DOHH2 (cell line): ENCODE results near the gene EPB42.

Experiments used
- H3F3A ChIP-seq: fragments of 200-600 bp; sonication (generic), shearing (Covaris generic); 2 replicates; pipeline ENCODE4 v1.6.0; 2016; ENCODE audit warnings: antibody characterized with exemption, mild to moderate bottlenecking; ENCODE audit not compliant: control insufficient read depth, insufficient read depth
- H3K27ac ChIP-seq: fragments of 200-600 bp; sonication (generic); 2 replicates; pipeline ENCODE4 v1.5.1; 2014; ENCODE audit warnings: low read depth, mild to moderate bottlenecking, low read length, moderate library complexity
- H3K27me3 ChIP-seq: fragments of 200-600 bp; sonication (generic); 2 replicates; pipeline ENCODE4 v1.6.1; 2014; ENCODE audit warnings: mild to moderate bottlenecking, low read length, mixed read lengths; ENCODE audit not compliant: control insufficient read depth
- H3K36me3 ChIP-seq: fragments of 200-600 bp; sonication (generic); 2 replicates; pipeline ENCODE4 v1.6.1; 2014; ENCODE audit warnings: mild to moderate bottlenecking, low read length, moderate library complexity, mixed read lengths; ENCODE audit not compliant: control insufficient read depth
- H3K4me1 ChIP-seq: fragments of 200-600 bp; sonication (generic); 2 replicates; pipeline ENCODE4 v1.6.1; 2014; ENCODE audit warnings: mild to moderate bottlenecking, low read length, mixed read lengths; ENCODE audit not compliant: control insufficient read depth
- H3K4me2 ChIP-seq: fragments of 200-600 bp; sonication (generic); 2 replicates; pipeline ENCODE4 v1.6.0; 2014; ENCODE audit warnings: mild to moderate bottlenecking, low read length, moderate library complexity
- H3K4me3 ChIP-seq: fragments of 200-600 bp; sonication (generic); 2 replicates; pipeline ENCODE4 v1.5.1; 2014; ENCODE audit warnings: mild to moderate bottlenecking, low read length, mixed read lengths
- H3K79me2 ChIP-seq: fragments of 200-600 bp; sonication (generic); 2 replicates; pipeline ENCODE4 v1.6.1; 2014; ENCODE audit warnings: mild to moderate bottlenecking, low read length, mixed read lengths; ENCODE audit not compliant: control insufficient read depth
- H3K9me2 ChIP-seq: fragments of 200-600 bp; sonication (generic); replicated peaks from 2 replicates; pipeline ENCODE4 v1.6.1; 2014; ENCODE audit warnings: mild to moderate bottlenecking, low read length, mixed read lengths; ENCODE audit not compliant: control insufficient read depth
- H3K9me3 ChIP-seq: fragments of 200-600 bp; sonication (generic); 2 replicates; pipeline ENCODE4 v1.6.1; 2014; ENCODE audit warnings: antibody characterized with exemption, low read length, mixed read lengths; ENCODE audit not compliant: control insufficient read depth, insufficient read depth
- H4K20me1 ChIP-seq: fragments of 200-600 bp; sonication (generic); 2 replicates; pipeline ENCODE4 v1.6.0; 2014; ENCODE audit warnings: low read depth, mild to moderate bottlenecking, antibody characterized with exemption, low read length, moderate library complexity; ENCODE audit not compliant: control insufficient read depth, insufficient read depth
- CTCF ChIP-seq: fragments of 200-600 bp; sonication (generic); IDR thresholded peaks from one replicate; pipeline ENCODE4 v1.5.1; 2014; ENCODE audit warnings: antibody characterized with exemption, mild to moderate bottlenecking, low read depth, low read length; ENCODE audit not compliant: poor library complexity, severe bottlenecking
- EZH2phosphoT487 ChIP-seq: fragments of 200-600 bp; sonication (generic); IDR thresholded peaks from 2 replicates; pipeline ENCODE4 v1.6.1; 2017; ENCODE audit warnings: borderline replicate concordance, mild to moderate bottlenecking, antibody characterized with exemption, low read length, moderate library complexity, mixed read lengths

Gene EPB42

DNA sequence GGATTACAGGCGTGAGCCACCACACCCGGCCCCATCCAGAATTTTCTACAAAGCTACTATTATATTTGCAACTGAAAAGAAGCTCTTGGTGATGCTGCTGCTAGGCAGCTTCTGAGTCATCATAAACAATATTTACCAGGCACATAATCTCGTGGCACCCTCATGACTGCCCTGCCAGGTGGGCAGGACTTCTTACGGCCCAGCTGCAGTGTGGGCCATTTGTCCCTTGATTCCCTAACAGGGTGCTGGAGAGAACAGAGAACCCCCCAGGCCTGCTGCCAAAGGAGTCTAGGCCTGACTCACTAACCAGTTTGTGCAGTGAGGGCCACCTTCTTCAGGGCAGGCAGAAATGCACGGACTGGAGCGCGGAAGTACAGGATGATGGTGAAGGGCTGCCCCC is 4.9 kb downstream of the EPB42 start:
- Histone ChIP-seq H3K27ac (no peak overlapping the region), H4K20me1 (no peaks in the 10 kb centered on the region), H3K4me3 (no peak overlapping the region), H3K27me3 (no peaks in the 10 kb centered on the region), H3K36me3 (no peaks in the 10 kb centered on the region), H3K79me2 (no peaks in the 10 kb centered on the region), H3K9me2 (no peaks in the 10 kb centered on the region), H3K4me1 (no peaks in the 10 kb centered on the region), H3K4me2 (no peak overlapping the region), H3K9me3 (no peaks in the 10 kb centered on the region), H3F3A (no peaks in the 10 kb centered on the region)
- TF ChIP-seq CTCF (no peak), EZH2phosphoT487 (no peak)

DNA sequence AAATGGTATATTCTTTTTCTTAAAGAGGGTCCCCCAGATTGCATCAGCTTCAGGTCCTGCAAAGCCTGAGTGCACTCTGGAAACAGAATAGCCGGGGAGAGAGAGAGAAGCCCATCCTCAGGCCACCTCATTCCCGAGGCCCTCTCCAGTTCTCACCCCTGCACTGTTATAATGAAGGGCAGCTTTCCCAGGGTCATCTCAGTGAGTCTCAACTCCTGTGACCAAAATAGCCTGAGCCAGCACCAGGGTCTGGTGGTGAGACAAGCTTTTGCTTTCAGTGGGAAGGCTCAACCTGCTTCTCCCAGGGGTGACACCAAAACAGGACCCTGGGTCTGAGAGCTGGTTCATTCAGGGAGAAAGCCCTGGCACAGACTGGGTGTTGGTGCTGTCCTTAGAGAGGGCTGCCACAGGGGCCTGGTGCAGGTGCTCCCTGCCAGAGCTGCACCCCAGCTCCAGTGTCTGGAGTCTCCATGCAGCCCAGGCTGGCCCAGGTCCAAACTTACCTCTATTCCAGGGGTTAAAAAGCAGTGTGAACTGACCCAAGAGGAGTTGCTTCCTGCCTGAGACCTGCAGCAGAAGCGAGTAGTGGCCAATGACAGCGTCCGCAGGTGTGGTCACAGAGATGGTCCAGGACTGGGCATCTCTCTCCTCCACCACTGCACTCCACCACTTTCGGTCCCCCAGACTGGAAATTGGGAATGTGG is 6.1 kb downstream of the EPB42 start:
- Histone ChIP-seq H4K20me1 (no peaks in the 10 kb centered on the region), H3K9me2 (no peaks in the 10 kb centered on the region), H3K27ac (no peak overlapping the region), H3K27me3 (no peaks in the 10 kb centered on the region), H3K9me3 (no peaks in the 10 kb centered on the region), H3K4me2 (no peak overlapping the region), H3K79me2 (no peaks in the 10 kb centered on the region), H3K36me3 (no peaks in the 10 kb centered on the region), H3K4me3 (no peak overlapping the region), H3F3A (no peaks in the 10 kb centered on the region), H3K4me1 (no peaks in the 10 kb centered on the region)
- TF ChIP-seq CTCF: no peak

- no peak overlapping the region for H3K4me2 ChIP-seq
- H4K20me1 ChIP-seq: no peaks in the 10 kb centered on the region
- H3K27me3 ChIP-seq: no peaks in the 10 kb centered on the region
- no peak overlapping the region for H3K4me3 ChIP-seq
- H3K36me3 ChIP-seq: no peaks in the 10 kb centered on the region
- H3K9me3 ChIP-seq: no peaks in the 10 kb centered on the region
- H3K9me2 ChIP-seq: no peaks in the 10 kb centered on the region
- H3K79me2 ChIP-seq: no peaks in the 10 kb centered on the region
- no peak overlapping the region for H3K27ac ChIP-seq
- no peaks in the 10 kb centered on the region for H3K4me1 ChIP-seq
- no peaks in the 10 kb centered on the region for H3F3A ChIP-seq
- TF ChIP-seq EZH2phosphoT487 (no peak), CTCF (no peak)
These were observed 6.6 kb downstream of the EPB42 start for GRCh38 chr15:43214169-43214568.
